NCI-H2227 (cell line): ENCODE results near the gene PIK3C3.

Experiments used
- DNase-seq: peaks from one replicate; lab custom pipeline; 2025; ENCODE audit not compliant: unreplicated experiment; lab: John Stamatoyannopoulos, UW

Gene PIK3C3

DNA sequence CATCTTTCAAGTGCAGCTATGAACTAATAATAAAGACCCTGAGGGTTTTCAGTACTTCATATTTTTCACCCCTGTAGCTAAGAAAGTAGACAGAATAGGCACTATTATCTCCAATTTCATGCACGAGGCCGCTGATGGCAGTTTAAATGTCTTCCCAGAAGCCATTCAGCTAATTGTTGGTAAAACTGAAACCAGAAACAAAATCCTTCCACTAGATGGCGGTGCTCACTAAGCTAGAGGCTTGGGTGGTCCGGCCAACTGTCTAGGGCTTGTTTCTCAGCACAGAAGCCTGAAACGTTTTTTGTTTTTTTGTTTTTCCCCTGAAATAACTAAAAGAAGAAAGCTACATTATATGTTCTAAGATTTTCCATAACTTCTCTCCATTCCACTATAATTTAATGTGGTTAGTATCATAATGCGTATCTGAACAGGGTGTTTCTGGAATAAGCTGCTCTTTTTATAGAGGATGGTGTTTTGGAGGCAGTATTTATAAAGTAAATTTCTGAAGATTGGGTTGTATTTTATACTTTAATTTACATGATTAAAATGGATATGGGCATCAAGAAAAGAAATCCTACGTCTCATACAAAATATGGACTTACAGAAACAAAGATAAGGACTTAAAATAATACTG lies 159.4 kb downstream of the PIK3C3 start:
- DNase-seq: peak; percentile 93

- no peak for DNase-seq
Measured at GRCh38 chr18:42126586-42126985, 171.6 kb downstream of the PIK3C3 start.

GRCh38 chr18:42131066-42131929 lies 176.3 kb downstream of the PIK3C3 start:
- peak; percentile 75 for DNase-seq

DNA sequence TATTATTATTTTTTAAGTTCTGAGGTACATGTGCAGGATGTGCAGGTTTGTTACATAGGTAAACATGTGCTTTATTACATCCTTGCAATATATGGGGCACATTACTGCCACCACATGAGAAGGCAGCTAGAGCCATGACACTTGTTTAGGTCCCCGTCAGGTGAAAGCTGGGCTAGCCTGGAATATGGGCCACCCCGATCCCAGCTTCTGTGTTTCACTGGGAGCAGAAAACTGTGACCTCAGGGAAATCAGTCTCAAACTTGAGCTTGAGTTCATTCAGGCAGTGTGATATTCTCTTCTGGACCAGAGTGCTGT lies 176.9 kb downstream of the PIK3C3 start:
- DNase-seq: no peak
